GM18861 (cell line): Measurements from ENCODE around the gene RIBC2.
"Not testable (repeated sequence)": the region's sequence is repeated elsewhere in the genome, so short reads cannot be mapped to it uniquely, and the experiment has no call there.

Experiments
- ATAC-seq: cut with Tn5 transposase; IDR thresholded peaks from one replicate; pipeline ENCODE4 v1.9.1; 2021; ENCODE audit not compliant: unreplicated experiment

The RIBC2 gene, protein sequence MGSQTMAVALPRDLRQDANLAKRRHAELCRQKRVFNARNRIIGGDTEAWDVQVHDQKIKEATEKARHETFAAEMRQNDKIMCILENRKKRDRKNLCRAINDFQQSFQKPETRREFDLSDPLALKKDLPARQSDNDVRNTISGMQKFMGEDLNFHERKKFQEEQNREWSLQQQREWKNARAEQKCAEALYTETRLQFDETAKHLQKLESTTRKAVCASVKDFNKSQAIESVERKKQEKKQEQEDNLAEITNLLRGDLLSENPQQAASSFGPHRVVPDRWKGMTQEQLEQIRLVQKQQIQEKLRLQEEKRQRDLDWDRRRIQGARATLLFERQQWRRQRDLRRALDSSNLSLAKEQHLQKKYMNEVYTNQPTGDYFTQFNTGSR

DNA sequence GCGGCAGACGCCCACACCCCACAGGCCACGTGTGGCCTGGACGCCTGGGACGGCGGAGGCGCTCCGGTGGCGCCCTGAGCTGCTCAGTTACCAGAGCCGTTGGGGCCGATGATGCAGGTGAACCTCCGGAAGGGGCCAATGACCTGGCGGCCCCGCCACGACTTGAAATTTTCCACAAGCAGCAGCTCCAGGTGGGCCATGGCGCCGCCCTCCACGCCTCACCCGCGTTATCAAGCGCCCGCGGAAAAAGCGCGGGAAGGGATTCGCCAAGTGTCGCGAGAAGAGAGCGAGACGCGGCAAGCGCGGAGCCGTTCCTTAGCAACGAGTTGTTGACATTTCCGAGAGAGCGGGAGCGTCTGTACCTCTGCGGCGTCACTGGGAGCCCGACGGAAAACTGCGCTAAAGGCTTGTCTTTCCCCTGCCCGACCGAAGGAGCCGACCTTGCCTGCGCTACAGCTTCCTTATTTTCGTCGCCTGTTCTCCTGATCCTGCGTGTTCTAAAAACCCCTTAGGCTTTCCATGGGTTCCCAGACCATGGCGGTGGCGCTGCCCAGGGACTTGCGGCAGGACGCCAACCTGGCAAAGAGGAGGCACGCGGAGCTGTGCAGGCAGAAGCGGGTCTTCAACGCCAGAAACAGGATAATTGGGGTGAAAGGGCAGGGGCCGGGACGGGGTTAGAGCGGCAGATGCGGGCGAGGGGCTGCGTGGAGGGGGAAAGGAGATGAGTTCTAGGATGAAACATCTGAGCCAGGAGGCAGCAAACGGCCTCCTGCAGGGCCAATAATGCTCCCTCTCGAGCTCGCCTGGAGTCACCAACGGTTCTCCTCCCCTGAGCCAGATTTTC is at the start of gene RIBC2, which contains the start of gene SMC1B:
TSS of gene RIBC2 (plus strand) at position 326 of the 844 bp plus-strand sequence. CDS start at position 520, 194 bp downstream.
TSS of gene SMC1B (minus strand) at position 232 of the 844 bp plus-strand sequence. CDS start at position 200, 32 bp downstream.
- no peak for ATAC-seq

DNA sequence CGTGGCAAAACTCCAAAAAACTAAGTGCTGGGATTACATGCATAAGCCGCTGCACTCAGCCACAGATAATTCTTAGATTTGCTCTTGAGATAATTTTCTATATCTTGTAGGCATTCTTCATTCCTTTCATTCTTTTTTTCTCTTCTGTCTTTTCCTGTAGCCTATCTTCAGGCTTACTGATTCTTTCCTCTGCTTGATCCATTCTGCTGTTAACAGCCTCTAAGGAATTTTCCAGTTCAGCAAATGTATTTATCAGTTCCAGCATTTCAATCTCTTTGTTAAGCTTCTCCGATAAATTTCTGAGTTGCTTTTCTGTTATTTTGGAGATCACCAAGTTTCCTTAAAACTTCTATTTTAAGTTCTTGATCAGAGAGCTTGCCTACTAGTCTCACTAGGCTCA is 46.8 kb upstream of the RIBC2 start:
- ATAC-seq: no peak

DNA sequence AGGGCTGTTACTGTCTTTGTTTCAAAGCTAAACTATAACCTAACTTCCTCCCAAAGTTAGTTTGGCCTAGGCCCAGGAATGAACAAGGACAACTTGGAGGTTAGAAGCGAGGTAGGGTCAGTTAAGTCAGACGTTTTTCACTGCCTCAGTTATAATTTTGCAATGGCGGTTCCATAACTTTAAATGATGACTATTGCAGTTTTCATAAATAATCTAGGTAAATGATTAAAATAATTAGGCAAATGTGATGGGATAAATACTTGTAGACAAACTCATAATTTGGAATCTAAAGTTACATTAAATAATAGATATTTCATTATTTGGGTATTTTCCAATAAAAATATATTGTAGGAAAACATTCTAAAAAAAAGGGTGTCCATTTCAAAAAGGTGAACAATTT is 39.9 kb upstream of the RIBC2 start:
- ATAC-seq: not testable (repeated sequence)

DNA sequence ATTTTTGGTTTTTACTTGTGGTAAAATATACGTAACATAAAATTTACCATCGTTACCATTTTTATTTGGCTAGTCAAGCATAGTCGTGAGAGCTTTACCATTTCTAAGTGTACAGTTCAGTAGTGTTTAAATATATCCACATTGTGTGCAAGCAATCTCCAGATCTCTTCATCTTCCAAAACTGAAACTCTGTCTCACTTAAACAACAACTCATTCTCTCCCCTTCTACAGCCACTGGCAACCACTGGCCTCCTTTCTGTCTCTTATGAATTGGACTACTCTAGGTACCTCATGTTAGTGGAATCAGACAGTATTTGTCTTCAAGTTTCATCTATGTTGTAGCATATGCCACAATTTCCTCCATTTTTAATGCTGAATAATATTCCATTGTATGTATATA is 37.5 kb upstream of the RIBC2 start:
- peak; percentile 56 for ATAC-seq

DNA sequence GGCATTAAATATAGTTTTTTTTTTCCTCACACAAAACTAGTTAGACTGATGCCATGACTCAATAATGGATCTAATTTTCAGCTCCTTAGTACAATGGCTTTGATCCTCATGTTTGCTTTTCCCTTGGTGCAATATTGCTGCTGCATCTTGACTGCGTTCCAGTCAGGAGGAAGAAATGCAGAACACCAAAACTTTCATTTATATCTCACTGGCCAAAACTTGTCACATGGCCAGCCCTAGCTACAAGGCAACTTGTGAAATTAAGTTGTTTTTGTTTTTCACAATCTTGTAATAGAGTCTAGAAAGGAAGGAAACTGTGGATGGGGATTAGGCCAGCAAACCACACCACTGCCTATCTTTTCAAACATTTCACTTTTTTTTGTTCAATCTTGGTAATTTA is 36.8 kb upstream of the RIBC2 start:
- ATAC-seq: no peak

DNA sequence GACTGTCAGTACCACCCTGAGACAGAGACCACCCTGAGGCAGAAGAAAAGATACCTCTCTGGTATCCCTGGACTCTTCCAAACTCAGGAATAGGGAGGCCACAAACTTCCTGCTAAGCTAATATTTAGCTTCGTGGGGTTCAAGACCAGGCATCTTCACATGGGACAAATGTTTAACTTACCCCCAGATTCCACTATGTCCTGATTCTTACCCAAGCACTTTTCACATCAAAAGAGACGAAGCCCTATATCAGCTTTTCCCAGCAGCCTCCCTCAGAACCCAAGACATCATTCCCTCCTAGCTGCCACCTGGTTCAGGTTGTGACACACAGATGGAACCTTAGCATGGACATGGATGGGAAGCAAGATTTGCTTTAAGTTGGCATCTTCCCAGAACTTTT is 32.1 kb upstream of the RIBC2 start:
- ATAC-seq: no peak

DNA sequence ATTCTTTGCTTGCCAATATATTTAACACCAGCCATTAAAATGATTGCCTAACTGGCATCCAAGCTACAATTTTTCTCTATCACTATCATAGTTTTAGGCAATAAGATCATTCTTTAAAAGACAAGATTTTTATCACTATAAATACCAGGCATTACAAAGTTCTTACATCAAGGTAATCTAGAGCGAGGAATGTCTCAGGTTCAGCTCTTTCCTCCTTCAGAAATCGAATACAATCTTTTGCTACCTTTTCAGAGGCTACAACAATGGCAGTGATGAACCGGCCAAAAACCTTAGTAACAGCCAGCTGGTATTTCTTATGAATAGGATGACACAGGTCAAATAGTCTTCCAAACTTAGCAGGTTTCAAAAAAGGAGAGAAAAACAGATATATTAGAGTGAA is 23.9 kb upstream of the RIBC2 start:
- ATAC-seq: no peak

DNA sequence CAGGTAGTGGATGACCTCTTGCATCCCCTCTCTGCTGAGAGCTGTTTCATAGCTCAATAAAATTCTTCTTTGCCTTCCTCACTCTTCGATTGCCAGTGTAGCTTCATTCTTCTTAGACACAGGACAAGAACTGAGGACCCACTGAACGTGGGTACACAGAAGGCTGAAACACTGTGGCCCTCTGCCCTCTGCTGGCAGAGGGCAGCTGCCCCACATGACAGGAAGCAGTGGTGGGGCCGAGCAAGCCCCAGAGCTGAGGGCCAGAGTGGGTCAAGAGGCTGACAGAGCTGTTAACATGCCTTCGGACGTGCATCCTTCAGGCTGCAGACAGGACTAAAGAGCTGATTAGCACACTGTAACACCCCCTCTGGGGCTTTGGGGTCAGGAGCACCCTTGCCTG is 15.7 kb upstream of the RIBC2 start:
- ATAC-seq: no peak

DNA sequence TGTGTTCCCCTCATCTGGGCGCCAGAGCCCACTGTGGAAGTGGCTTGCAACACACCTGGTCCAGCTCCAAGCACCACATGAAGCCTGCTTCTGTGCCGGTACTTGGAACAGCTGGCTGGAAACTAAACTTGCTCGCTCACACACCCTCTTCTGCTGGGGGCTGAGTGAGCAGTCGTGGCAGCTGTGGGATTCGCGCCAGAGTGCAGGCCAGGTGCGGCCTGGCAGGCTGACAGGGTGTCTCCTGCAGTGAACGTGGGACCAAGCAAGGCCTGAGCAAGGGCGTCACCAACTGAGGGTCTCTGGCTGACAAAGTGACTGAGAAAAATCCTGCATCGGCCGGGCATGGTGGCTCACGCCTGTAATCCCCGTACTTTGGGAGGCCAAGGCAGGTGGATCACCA is 15.3 kb upstream of the RIBC2 start:
- no peak for ATAC-seq

DNA sequence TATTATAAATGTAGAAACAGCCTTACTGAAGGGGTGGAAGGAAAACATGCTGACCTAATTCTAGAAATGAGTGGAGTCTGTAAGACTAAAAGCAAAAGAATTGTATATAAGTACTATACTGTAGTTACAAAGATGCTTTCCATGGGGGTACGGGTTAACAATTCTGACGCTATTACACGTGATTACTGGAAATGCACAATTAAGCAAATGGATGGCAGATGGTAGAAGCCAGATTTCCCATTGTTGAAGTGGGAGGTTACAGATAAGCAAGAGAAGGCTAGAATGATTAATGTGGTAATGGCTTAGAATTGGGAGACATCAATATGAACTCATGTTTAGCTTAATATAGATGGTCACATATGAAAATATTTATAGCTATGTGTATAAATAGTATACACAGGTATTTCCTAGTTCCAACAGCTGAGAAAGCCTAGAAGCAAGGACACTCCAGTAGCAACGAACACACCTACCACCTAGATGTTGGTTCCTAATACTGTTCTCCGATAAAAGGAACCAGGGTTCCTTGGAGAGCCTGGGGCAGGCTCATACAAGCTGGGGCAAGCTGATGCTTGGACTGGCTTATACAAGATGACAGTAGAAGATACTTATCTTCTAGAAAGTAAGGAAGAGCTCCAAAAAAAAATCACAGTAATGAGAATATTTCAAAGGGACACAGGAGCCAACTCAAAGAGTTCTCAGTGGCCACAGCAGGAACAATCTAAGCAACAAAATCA is 13.6 kb upstream of the RIBC2 start:
- ATAC-seq: no peak

DNA sequence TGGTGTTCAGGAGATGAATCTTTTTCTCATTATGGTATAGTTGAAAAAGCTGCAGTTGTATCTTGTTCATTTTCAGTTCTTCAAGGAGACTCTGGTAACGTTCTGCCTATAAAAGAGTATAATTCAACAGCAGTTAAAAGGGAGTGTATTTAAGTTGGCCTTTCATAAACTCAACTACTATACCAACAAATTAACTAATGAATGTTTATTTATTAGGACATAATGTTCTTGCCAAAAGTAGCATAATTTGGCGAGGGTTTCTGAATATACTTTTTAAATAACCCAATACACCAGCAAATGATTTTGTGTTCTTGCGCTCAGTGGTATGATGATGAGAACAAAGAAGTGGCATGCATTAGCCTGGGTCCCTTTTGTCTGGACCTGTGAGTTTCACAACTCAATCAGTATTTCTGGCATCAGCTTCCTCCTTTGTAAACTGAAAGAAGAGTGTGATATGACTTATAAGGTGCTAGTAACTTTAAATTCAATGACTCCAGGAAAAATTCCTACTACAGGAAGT is 11.0 kb upstream of the RIBC2 start:
- no peak for ATAC-seq

DNA sequence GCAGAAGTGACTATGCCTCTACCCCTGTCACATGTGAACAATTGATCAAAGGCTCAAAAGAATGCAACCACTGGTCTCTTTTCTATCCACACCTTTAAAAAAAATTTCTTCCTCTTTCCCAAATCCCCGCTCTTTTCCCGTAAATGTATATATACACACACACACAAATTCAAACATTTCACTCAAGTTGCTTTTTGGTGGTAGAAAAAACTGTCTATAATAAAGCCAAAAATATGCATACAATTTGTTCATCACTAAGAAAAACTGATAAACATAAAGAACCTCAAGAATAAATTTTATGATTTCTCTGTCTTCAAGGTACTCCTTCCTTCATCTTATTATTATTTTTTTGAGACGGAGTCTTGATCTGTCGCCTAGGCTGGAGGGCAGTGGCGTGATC is 5.7 kb upstream of the RIBC2 start:
- ATAC-seq: no peak

DNA sequence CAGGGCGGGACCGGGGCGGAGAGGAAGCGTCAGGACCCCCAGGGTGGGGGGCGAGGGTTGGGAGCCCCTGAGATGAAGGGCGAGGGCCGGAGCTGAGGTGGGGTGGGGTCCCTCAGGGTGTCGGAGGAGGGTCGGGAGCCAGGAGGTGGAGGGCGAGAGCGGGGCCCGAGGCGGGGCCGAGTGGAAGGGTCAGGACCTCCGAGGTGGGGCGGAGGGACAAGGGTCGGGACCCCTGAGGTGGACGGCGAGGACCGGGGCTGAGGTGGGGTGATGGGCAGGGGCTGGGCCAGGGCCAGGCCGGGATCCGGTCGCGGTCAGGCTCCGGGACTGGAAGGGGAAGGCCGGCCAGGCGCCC is 503 bp upstream of the RIBC2 start:
- ATAC-seq: no peak

DNA sequence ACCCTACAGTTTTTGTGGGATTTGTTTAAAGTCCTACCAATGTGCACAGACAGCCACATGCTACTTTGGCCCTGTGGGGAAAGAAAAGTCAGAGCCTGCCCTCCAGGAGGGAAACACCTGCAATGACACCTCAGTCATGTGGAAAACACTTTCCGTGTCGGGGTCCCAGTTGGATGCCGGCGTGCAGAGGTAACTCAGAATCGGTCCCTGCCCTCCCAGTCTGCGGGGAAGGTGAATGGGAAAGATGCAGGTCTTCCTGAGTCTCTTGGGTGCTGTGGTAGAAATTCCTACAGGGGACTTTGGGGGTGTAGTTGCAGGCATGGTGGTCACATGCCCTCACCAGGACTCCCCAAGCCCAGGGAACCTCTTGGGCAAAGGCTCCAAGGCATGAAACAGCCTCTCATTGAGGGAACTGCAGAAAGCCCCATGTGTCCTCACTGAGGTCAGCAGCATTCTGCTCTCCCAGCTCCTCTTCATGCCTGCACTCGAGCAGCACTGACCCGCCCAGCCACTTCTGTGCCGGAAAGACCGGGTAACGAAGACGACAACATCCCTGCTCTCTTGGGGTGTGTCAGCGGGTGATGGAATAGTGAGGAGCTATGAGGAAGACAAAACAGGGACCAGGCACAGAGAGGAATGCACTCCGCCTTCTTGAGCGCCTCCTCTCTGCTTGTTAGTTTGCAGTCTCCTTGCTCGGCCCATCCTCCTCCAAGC is 4.7 kb downstream of the RIBC2 start:
- ATAC-seq: no peak

DNA sequence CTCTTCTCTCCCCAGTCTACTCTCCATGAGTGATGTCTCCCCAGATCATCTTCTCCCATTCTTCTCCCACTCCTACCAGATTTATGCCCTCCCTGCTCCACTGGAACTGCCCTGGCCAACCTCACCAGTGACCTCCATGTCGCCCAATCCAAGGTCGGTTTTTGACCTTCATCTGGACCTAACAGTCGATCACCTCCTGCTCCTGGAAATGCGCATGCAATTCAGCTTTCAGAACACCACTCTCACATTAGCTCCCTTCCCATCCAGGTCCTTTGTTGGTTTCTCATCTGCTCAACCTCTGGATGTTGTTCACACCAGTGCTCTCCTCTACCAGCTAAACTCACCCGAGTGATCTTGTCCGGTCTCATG is 5.3 kb downstream of the RIBC2 start:
- no peak for ATAC-seq

DNA sequence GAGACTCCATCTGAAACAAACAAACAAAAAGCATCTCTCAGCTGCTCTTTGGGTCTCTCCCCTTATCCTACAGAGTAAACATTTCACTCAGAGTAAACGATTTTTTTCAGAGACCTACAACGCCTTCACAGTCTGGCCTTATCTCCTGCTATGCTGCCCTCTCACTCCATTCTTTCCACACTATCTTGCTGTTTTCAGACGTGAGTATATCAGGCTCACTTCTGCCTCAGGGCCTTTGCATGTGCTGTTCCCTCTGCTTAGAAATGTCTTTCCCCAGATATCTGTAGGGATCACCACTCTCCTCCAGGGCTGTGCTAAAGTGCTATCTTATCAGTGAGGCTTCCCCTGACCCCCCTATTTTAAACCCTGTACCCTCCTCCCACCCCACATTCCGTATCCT is 6.5 kb downstream of the RIBC2 start:
- no peak for ATAC-seq

DNA sequence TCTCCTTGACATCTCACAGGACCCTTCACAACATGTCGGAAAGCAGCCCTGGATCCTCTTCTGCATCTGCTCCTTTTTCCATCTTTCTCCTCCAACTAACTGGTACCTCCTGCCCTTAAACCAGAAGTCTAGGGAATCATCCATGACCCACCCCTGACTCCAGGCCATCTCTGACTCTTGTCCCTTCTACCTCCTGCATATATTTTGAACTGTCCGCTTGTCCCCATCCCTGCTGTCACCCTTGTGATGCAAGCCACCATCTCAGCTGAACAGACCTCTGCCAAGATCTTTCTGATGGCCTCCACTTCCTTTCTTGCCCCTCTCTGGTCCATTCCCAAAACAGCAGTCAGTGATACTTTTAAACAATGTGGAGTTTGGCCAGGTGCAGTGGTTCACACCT is 7.0 kb downstream of the RIBC2 start:
- no peak for ATAC-seq

DNA sequence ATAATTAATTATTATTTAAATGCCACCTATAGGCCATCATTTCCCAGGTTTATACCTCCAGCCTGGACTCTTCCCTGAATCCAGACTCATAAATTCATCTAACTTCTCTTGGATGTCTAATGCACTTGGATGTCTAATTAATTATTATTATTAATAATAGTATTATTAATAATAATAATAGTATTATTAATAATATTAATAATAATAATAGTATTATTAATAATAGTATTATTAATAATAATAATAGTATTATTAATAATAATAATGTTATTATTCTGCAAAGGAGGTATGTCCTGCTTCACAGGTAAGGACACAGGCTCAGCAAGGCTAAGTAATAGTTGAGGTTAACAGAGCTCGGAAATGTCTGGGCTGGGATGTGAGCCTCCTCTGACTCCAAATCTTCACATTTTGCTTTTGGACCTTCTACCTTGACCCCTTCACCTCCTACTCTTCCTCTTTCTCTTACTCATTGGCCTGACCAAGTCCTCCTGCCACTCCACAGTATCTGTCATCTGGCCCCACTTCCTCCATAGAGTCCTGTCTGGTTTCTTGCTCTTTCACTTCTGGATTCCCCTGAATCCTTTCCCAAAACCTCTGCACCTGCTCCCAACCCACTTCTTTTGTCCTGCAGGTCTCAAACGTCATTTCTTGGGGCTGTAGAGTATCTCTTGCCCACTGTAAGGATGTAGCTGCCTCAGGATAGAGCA is 8.0 kb downstream of the RIBC2 start:
- ATAC-seq: no peak

DNA sequence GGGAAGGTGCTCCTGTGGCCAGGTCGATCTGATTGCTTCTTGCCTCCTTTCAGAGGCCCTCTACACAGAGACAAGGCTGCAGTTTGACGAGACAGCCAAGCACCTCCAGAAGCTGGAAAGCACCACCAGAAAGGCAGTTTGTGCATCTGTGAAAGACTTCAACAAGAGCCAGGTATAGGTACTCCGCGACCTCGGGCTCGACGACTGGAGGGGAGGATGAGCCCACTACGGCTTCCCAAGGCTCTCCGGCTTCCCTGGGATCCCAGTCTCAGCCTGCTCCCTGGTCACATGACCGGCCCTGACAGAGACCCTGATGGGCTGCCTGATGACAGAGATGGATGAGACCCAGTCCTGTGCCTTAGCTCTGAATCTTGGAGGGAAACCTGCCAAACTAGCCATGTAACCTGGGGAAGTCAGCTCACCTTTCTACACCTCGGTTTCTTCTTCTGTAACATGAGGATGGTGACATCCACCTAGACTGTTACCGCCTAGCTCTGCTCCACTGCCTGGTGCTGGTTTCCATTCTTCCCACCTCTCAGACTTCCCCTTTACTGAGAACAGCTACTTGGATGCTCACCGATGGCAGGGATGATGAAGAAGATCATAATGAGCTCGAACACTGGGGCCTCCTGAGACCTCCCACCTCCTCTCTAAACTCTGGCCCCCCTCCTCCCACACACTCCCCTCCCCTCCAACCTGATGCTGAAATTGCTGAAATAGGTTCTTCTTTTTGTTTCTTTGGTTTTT is 8.9 kb downstream of the RIBC2 start:
- ATAC-seq: no peak
